Upper lobe of left lung (tissue), 6 donors: ENCODE results near the gene DACH1. TPM values are rescaled to one million over a fixed set of nuclear protein-coding genes. Genes with fewer than 3 reads are reported as not detected.

ENCODE experiments used
- ATAC-seq, 2 donors: fragments of 200-7000 bp; cut with Tn5 transposase; one replicate each; pipeline ENCODE4 v1.9.1; 2022; ENCODE audit warnings: mild to moderate bottlenecking in 2 of 2, moderate library complexity in 2 of 2; ENCODE audit not compliant: low FRiP score in 2 of 2
- DNase-seq, 2 donors: peaks; one replicate each; pipeline ENCODE4 v3.0.0-alpha.2; 2019 to 2020
- H3K27ac ChIP-seq, 4 donors: fragments of 200-600 bp; sonication (generic); one replicate each; pipeline ENCODE4 v1.5.1; 2016 to 2019
- H3K27me3 ChIP-seq, 4 donors: fragments of 200-600 bp; sonication (generic); one replicate each; pipeline ENCODE4 v1.5.1; 2017 to 2019
- H3K36me3 ChIP-seq, 4 donors: fragments of 200-600 bp; sonication (generic); one replicate each; pipeline ENCODE4 v1.5.1; 2016 to 2019
- H3K4me1 ChIP-seq, 4 donors: fragments of 200-600 bp; sonication (generic); one replicate each; pipeline ENCODE4 v1.5.1; 2018 to 2019
- H3K4me3 ChIP-seq, 4 donors: fragments of 200-600 bp; sonication (generic); one replicate each; pipeline ENCODE4 v1.5.1; 2017 to 2019; ENCODE audit warnings: mild to moderate bottlenecking in 2 of 4, moderate library complexity in 1 of 4
- H3K9me3 ChIP-seq, 4 donors: fragments of 200-600 bp; sonication (generic); one replicate each; pipeline ENCODE4 v1.5.1; 2018 to 2019
- EP300 ChIP-seq, 4 donors: sonication (generic); formaldehyde crosslinking; IDR thresholded peaks; one replicate each; pipeline ENCODE4 v1.5.1; 2017; ENCODE audit warnings: antibody characterized with exemption in 4 of 4, control low read depth in 2 of 4
- POLR2A ChIP-seq, 4 donors: fragments of 450-650 bp; IDR thresholded peaks; one replicate each; pipeline ENCODE4 v1.5.1; 2016 to 2017; ENCODE audit warnings: antibody characterized with exemption in 4 of 4, mild to moderate bottlenecking in 2 of 4
- POLR2AphosphoS5 ChIP-seq, 2 donors: sonication (generic); formaldehyde crosslinking; IDR thresholded peaks; one replicate each; pipeline ENCODE4 v1.5.1; 2017; ENCODE audit warnings: antibody characterized with exemption in 2 of 2
- WGBS, 2 donors: methylation state at CpG; one replicate each; pipeline ENCODE4 v1.1.5; 2017 to 2018; 5-methylcytosine and 5-hydroxymethylcytosine counted together
- total RNA-seq, 6 donors: library from RNA; depleted of rRNA in 4 of 6; stranded (reverse); fragments of >200 nt in 4 of 6; gene quantifications; one replicate each; pipeline versions ENCODE4 v1.1.0 to v1.2.1, GENCODE V29; 2016 to 2021
- TF ChIP-seq, protein P1 (sequence below), 6 experiments: fragments of 450-650 bp in 4 of 6; fragments of 200-600 bp in 2 of 6; sonication (generic) in 2 of 6; IDR thresholded peaks; one replicate each; pipeline ENCODE4 v1.5.1; 2016 to 2019; ENCODE audit warnings: antibody characterized with exemption in 6 of 6
- donor health status: DM: no; HTN: no; CAD: no; lungs with moderate emphysema.
- donor health status: DM: no; HTN: yes; CAD: no; lungs with severe emphysema.

The DACH1 gene
- total RNA-seq, 6 donors from 2014 or later, result 4.7 to 10.5 (median 6.7) TPM

DNA sequence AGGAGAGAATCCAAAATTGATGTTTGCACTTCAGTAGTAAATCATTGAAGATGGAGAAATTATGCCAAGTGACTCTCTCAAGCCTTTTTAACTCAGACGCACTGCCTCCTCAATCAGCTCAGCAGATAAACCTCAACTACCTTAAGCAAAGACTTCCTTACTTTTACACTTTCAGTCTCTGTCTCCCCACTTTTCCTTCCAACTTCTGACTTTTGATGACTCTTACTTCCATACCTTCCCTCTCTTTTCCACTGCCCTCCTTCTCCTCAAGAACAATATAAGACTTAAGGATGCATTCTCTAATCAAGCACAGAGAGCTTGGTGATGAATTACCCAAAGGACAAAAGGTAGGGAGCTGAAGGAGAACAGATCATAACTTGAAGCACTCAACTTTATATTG lies 4.8 kb upstream of the DACH1 start:
- H3K27ac ChIP-seq, result no peak overlapping the region
- ATAC-seq (no peak), DNase-seq (no peak)
- H3K4me1 ChIP-seq, result peaks cover 0 to 6% (median under 1%) of the 10 kb centered on the region in 4 donors
- no peaks in the 10 kb centered on the region for H3K36me3 ChIP-seq
- WGBS, 2 donors, result 71 to 72% methylated on average over 1 of the region's 1 CpG
- H3K9me3 ChIP-seq, result no peaks in the 10 kb centered on the region
- no peak overlapping the region for H3K4me3 ChIP-seq
- no peaks in the 10 kb centered on the region for H3K27me3 ChIP-seq
- TF ChIP-seq EP300 (IDR thresholded peaks at IDR 0.05) (no peak), POLR2A (IDR thresholded peaks at IDR 0.05) (no peak), POLR2AphosphoS5 (IDR thresholded peaks at IDR 0.05) (no peak)
- TF ChIP-seq, protein P1, sequence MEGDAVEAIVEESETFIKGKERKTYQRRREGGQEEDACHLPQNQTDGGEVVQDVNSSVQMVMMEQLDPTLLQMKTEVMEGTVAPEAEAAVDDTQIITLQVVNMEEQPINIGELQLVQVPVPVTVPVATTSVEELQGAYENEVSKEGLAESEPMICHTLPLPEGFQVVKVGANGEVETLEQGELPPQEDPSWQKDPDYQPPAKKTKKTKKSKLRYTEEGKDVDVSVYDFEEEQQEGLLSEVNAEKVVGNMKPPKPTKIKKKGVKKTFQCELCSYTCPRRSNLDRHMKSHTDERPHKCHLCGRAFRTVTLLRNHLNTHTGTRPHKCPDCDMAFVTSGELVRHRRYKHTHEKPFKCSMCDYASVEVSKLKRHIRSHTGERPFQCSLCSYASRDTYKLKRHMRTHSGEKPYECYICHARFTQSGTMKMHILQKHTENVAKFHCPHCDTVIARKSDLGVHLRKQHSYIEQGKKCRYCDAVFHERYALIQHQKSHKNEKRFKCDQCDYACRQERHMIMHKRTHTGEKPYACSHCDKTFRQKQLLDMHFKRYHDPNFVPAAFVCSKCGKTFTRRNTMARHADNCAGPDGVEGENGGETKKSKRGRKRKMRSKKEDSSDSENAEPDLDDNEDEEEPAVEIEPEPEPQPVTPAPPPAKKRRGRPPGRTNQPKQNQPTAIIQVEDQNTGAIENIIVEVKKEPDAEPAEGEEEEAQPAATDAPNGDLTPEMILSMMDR (IDR thresholded peaks at IDR 0.05), result no peak

DNA sequence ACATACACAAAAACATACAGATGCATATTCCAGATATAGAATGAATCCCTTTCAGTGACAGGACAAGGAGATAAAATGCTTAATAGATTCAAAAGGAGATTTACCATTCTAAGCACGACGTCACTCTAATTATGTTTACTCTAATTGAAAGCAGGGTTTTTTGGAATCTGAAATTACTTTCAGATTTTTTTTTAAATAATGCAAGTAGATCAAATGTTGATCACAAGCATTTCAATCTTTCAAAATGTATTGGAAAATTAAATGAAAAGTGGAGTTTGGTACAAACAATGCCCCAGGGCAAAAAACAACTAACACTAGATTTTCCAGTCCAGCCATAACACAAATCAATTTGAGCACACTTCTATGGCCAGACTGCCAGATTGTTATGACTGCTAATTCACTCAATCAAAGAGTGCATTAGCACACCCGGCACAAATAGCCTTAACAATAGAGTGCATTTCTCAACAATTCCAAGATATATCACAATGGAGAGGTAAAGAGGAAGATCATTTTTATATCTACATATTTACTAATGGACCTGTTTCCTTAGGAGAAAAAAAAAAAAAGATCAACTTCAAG lies 4.3 kb upstream of the DACH1 start:
- no peak overlapping the region for H3K4me3 ChIP-seq
- H3K36me3 ChIP-seq, result no peaks in the 10 kb centered on the region
- 62 to 63% methylated on average over 3 of the region's 3 CpGs for WGBS, 2 donors
- TF ChIP-seq EP300 (IDR thresholded peaks at IDR 0.05) (no peak), POLR2AphosphoS5 (IDR thresholded peaks at IDR 0.05) (no peak), POLR2A (IDR thresholded peaks at IDR 0.05) (no peak)
- TF ChIP-seq, protein P1 (IDR thresholded peaks at IDR 0.05), result no peak
- H3K27me3 ChIP-seq, result no peaks in the 10 kb centered on the region
- no peak for ATAC-seq
- DNase-seq, result no peak
- peaks cover 0 to 6% (median 0%) of the 10 kb centered on the region in 4 donors for H3K4me1 ChIP-seq
- no peak overlapping the region for H3K27ac ChIP-seq
- no peaks in the 10 kb centered on the region for H3K9me3 ChIP-seq

DNA sequence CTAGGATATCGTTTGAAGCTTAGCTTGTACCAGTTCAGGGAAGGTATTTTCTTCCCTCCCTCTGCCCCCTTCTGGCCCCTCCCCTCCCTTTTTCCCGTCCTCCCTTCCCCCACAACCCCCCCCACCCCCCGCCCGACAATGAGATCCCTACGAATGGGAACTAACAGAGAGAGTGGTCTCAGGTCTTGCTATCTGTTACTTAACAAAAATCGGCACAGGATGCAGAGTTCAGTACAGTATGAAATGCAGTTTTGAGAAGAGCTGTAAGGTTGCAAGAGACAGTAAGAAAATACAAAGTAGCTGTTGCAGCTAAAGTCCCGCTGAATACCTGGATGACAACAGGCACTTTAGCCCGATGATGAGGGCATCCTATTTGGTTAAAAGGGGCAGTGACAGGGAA lies 3.1 kb upstream of the DACH1 start:
- no peak overlapping the region for H3K4me3 ChIP-seq
- TF ChIP-seq EP300 (IDR thresholded peaks at IDR 0.05), result no peak
- no peak for TF ChIP-seq POLR2AphosphoS5 (IDR thresholded peaks at IDR 0.05)
- no peak for TF ChIP-seq POLR2A (IDR thresholded peaks at IDR 0.05)
- TF ChIP-seq, protein P1 (IDR thresholded peaks at IDR 0.05), result no peak
- WGBS, 2 donors, result 19 to 33% methylated on average over 8 of the region's 8 CpGs
- H3K4me1 ChIP-seq, result peaks cover 0 to 18% (median 7%) of the 10 kb centered on the region in 4 donors
- no peaks in the 10 kb centered on the region for H3K36me3 ChIP-seq
- H3K27ac ChIP-seq, result no peak overlapping the region
- no peaks in the 10 kb centered on the region for H3K27me3 ChIP-seq
- H3K9me3 ChIP-seq, result no peaks in the 10 kb centered on the region
- DNase-seq (no peak), ATAC-seq (no peak)

DNA sequence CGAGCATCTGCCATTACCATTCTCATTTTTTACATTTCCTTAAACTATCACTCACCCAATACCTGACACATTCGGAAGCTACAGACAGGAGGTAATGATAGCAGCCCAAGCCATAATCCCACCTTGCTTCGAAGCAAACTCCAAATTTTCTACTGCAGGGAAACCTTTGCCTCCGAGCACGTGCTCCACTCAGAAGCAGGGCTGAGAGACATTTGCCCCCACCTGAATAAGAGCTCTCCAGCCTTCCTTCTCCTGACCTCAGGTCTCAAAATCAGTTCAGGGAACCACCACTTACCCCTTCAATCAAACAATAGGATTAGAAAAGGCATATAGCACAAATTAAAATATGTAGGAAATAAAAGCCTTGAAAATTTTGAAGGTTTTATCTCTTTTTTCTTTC lies 2.3 kb upstream of the DACH1 start:
- H3K4me1 ChIP-seq, result peaks cover 0 to 26% (median 9%) of the 10 kb centered on the region in 4 donors
- no peak for TF ChIP-seq EP300 (IDR thresholded peaks at IDR 0.05)
- TF ChIP-seq, protein P1 (IDR thresholded peaks at IDR 0.05), result no peak
- TF ChIP-seq POLR2A (IDR thresholded peaks at IDR 0.05), result no peak
- TF ChIP-seq POLR2AphosphoS5 (IDR thresholded peaks at IDR 0.05), result no peak
- ATAC-seq (no peak), DNase-seq (no peak)
- WGBS, 2 donors, result 82 to 92% methylated on average over 5 of the region's 5 CpGs
- no peaks in the 10 kb centered on the region for H3K27me3 ChIP-seq
- no peak overlapping the region for H3K4me3 ChIP-seq
- H3K9me3 ChIP-seq, result no peaks in the 10 kb centered on the region
- no peaks in the 10 kb centered on the region for H3K36me3 ChIP-seq
- H3K27ac ChIP-seq, result no peak overlapping the region
